GM12892 (cell line): ENCODE measurements around the gene PPP2R2C.

Experiments
- POLR2A ChIP-seq: IDR thresholded peaks from 2 replicates; pipeline ENCODE4 v1.6.1; 2011; ENCODE audit warnings: low read depth, low read length, control low read depth
- POLR2AphosphoS5 ChIP-seq: IDR thresholded peaks from 2 replicates; pipeline ENCODE4 v1.6.1; 2011; ENCODE audit warnings: low read depth, low read length, control low read depth
- TAF1 ChIP-seq: IDR thresholded peaks from 2 replicates; pipeline ENCODE4 v1.6.1; 2011; ENCODE audit warnings: low read depth, mild to moderate bottlenecking, control low read depth, low read length, borderline replicate concordance

GRCh38 chr4:6361076-6361784 is 111.2 kb downstream of the PPP2R2C start:
- no peak for TF ChIP-seq POLR2A
- no peak for TF ChIP-seq TAF1
- no peak for TF ChIP-seq POLR2AphosphoS5
